GM19099 (cell line): ENCODE results near the gene TWF2.

Experiments used
- POLR2A ChIP-seq: IDR thresholded peaks from 3 replicates; pipeline ENCODE4 v1.6.1; 2011; ENCODE audit warnings: low read depth; ENCODE audit not compliant: insufficient read length; ENCODE audit errors: extremely low read depth

The TWF2 gene

GRCh38 chr3:52195291-52195597 lies 43.7 kb downstream of the TWF2 start:
- TF ChIP-seq POLR2A = no peak

- TF ChIP-seq POLR2A = no peak
Observed at GRCh38 chr3:52194485-52195290, 44.3 kb downstream of the TWF2 start.

- TF ChIP-seq POLR2A = no peak
Observed at GRCh38 chr3:52193065-52193464, 45.9 kb downstream of the TWF2 start.

GRCh38 chr3:52191663-52192062 lies 47.3 kb downstream of the TWF2 start:
- no peak for TF ChIP-seq POLR2A

- TF ChIP-seq POLR2A = no peak
Observed at GRCh38 chr3:52190294-52191074, 48.5 kb downstream of the TWF2 start.

GRCh38 chr3:52188556-52188955 lies 50.4 kb downstream of the TWF2 start:
- no peak for TF ChIP-seq POLR2A

- no peak for TF ChIP-seq POLR2A
Observed at GRCh38 chr3:52186729-52187128, 52.2 kb downstream of the TWF2 start.

- TF ChIP-seq POLR2A = no peak
Observed at GRCh38 chr3:52185837-52186236, 53.1 kb downstream of the TWF2 start.

GRCh38 chr3:52185311-52185710 lies 53.6 kb downstream of the TWF2 start:
- TF ChIP-seq POLR2A = no peak

GRCh38 chr3:52184690-52185089 lies 54.3 kb downstream of the TWF2 start:
- TF ChIP-seq POLR2A = no peak

GRCh38 chr3:52183786-52184445 lies 55.0 kb downstream of the TWF2 start:
- no peak for TF ChIP-seq POLR2A

- TF ChIP-seq POLR2A = no peak
Observed at GRCh38 chr3:52182691-52183090, 56.3 kb downstream of the TWF2 start.

- no peak for TF ChIP-seq POLR2A
Observed at GRCh38 chr3:52182196-52182595, 56.8 kb downstream of the TWF2 start.

- TF ChIP-seq POLR2A = no peak
Observed at GRCh38 chr3:52181543-52181942, 57.4 kb downstream of the TWF2 start.
